Cardiac fibroblast (primary cell): ENCODE measurements around the gene C1orf105.

Experiments
- DNase-seq, 2 donors: peaks; one replicate each; pipeline versions ENCODE4 v3.0.0 to v3.0.0-alpha.2; 2010; ENCODE audit warnings: low read depth in 2 of 2
- H3K4me3 ChIP-seq, 2 donors: replicated peaks in 1 of 2; 1 replicate in 1 of 2; 2 replicates in 1 of 2; pipeline ENCODE4 v1.5.1; 2011; ENCODE audit warnings: low read depth in 2 of 2, low read length in 2 of 2, mild to moderate bottlenecking in 2 of 2, moderate library complexity in 1 of 2
- CTCF ChIP-seq: IDR thresholded peaks from one replicate; pipeline ENCODE4 v1.5.1; 2011; ENCODE audit warnings: low read depth, mild to moderate bottlenecking, low read length, inconsistent platforms

C1orf105 gene

GRCh38 chr1:172446547-172446946, 26.1 kb downstream of the C1orf105 start:
- no peak for TF ChIP-seq CTCF

GRCh38 chr1:172447641-172448040, 27.2 kb downstream of the C1orf105 start:
- H3K4me3 ChIP-seq, result no peak overlapping the region
- peak in 1 of 2 donors; percentile 73 for DNase-seq
- no peak for TF ChIP-seq CTCF

More at GRCh38 chr1:172446547-172446946, 26.1 kb downstream of the C1orf105 start:
- H3K4me3 ChIP-seq, result no peak overlapping the region
- DNase-seq, result no peak

GRCh38 chr1:172448995-172449584, 28.6 kb downstream of the C1orf105 start:
- H3K4me3 ChIP-seq, result no peak overlapping the region
- DNase-seq, result peak in 1 of 2 donors; percentile 39
- TF ChIP-seq CTCF, result no peak

DNA sequence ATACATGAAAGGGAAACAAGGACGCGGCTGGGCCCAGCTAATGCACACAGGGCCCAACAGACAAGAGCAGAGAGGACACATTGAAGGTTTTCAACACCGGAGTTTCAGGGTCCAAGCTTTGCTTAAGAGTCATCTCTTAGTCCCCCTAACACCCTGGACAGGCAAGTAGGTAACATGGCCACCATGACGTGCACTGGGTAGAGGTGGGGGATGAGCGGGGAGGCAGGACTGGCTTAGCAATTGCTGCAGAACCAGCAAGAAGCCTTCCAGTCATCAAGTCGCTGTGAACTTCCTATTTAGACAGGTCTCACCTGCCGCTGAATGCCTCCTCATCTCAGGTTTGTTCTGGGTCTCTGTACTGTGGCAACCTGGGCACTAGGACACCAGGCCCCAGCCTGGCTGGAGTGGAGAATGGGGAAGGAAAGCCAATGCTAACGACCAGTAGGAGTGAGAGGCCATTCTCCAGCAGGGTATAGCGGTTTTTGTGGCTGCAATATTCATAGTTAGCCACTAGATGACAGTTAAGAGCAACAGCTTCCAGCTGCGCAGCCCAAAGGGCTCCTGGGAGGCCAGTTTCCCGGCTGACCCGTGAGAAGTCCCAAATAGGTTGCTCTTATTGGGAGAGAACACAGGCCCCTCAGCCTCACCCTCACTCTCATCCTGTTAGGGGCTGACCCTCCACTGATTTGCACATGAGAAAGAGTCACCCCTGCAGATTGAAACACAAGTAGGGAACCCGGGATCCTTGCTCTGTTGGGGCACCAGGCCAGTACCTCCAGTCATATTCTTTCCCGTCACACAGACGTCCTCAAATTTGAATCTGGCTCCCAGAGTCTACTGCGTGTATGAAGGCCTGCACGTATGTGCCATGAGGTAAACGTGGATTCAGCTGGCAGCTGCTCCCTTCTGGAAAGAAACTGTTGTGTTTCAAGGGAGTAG, 29.4 kb downstream of the C1orf105 start:
- peak; percentile 74 to 79 for DNase-seq
- TF ChIP-seq CTCF, result peak; percentile 96
- no peak overlapping the region for H3K4me3 ChIP-seq

- TF ChIP-seq CTCF, result no peak
- H3K4me3 ChIP-seq, result no peak overlapping the region
- no peak for DNase-seq
These were observed 30.0 kb downstream of the C1orf105 start for GRCh38 chr1:172450524-172450885.

GRCh38 chr1:172451002-172451443, 30.5 kb downstream of the C1orf105 start:
- H3K4me3 ChIP-seq, result no peak overlapping the region
- DNase-seq, result peak; percentile 35 to 49

More at GRCh38 chr1:172451002-172451443, 30.5 kb downstream of the C1orf105 start:
- TF ChIP-seq CTCF, result no peak
